A549 (cell line): ENCODE results near the gene PLCH1. TPM values are rescaled to one million over a fixed set of nuclear protein-coding genes. Genes with fewer than 3 reads are reported as not detected.

ENCODE experiments used
- ATAC-seq, 2 experiments: fragments of 200-7000 bp in 1 of 2; fragments of >200 bp in 1 of 2; cut with Nextera tagmentation in 1 of 2; cut with Tn5 transposase in 1 of 2; 3 replicates each; pipeline versions ENCODE4 v1.8.0 to v1.9.1; 2018 to 2020; ENCODE audit warnings: mild to moderate bottlenecking in 1 of 2, moderate library complexity in 1 of 2
- CTCF ChIA-PET: fragments of 300-600 bp; sonication (Branson Sonifier 250); formaldehyde crosslinking; extraction: SDS; loops from one replicate; lab custom pipeline; 2021; ENCODE audit warnings: antibody characterized with exemption, inconsistent platforms; lab: Yijun Ruan, JAX
- POLR2A ChIA-PET: fragments of 350-600 bp; formaldehyde crosslinking; extraction: SDS; loops from one replicate; lab custom pipeline; 2021; ENCODE audit warnings: antibody characterized with exemption, inconsistent platforms; lab: Yijun Ruan, JAX
- DNase-seq, 2 experiments: peaks; one replicate each; pipeline versions ENCODE4 v3.0.0 to v3.0.0-alpha.2; 2011 to 2016; ENCODE audit warnings: low read depth in 1 of 2, low spot score in 1 of 2
- FAIRE-seq: peaks from 2 replicates; lab custom pipeline; 2011; peaks lifted over from hg19 to GRCh38; lab: Jason Lieb, UNC
- H3K27ac ChIP-seq, 2 experiments: fragments of >200 bp; sonication (Bioruptor Twin); formaldehyde crosslinking; 3 replicates each; pipeline ENCODE4 v1.5.1; 2016 to 2017
- H3K4me1 ChIP-seq: fragments of >200 bp; sonication (Bioruptor Twin); formaldehyde crosslinking; 3 replicates; pipeline ENCODE4 v1.6.1; 2016
- H3K4me2 ChIP-seq: fragments of >200 bp; sonication (Bioruptor Twin); formaldehyde crosslinking; 3 replicates; pipeline ENCODE4 v1.6.1; 2016
- H3K4me3 ChIP-seq: fragments of >200 bp; sonication (Bioruptor Twin); formaldehyde crosslinking; 3 replicates; pipeline ENCODE4 v1.5.1; 2016
- H3K9me3 ChIP-seq: fragments of >200 bp; sonication (Bioruptor Twin); formaldehyde crosslinking; 3 replicates; pipeline ENCODE4 v1.6.1; 2016
- CHD2 ChIP-seq: fragments of 150-350 bp; IDR thresholded peaks from 2 replicates; pipeline ENCODE4 v1.6.1; 2014; ENCODE audit warnings: low read length; ENCODE audit not compliant: partially characterized antibody
- EHMT2 ChIP-seq: fragments of 200-600 bp; sonication (generic); IDR thresholded peaks from 2 replicates; pipeline ENCODE4 v1.6.1; 2016; ENCODE audit warnings: antibody characterized with exemption, low read depth, mild to moderate bottlenecking, moderate library complexity
- EP300 ChIP-seq, 2 experiments: fragments of >200 bp; sonication (Bioruptor Twin); formaldehyde crosslinking; IDR thresholded peaks; 2 replicates in 1 of 2; 3 replicates in 1 of 2; pipeline ENCODE4 v1.6.1; 2016 to 2017
- ESRRA ChIP-seq: fragments of 150-350 bp; IDR thresholded peaks from 2 replicates; pipeline ENCODE4 v1.6.1; 2014; ENCODE audit warnings: mild to moderate bottlenecking, low read length, borderline replicate concordance
- GATA3 ChIP-seq: IDR thresholded peaks from 2 replicates; pipeline ENCODE4 v1.6.1; 2012; ENCODE audit warnings: borderline replicate concordance
- HEYL ChIP-seq: fragments of 250-450 bp; sonication (Bioruptor Pico); IDR thresholded peaks from 2 replicates; pipeline ENCODE4 v1.8.0; 2021; ENCODE audit warnings: mild to moderate bottlenecking, moderate library complexity
- MYC ChIP-seq: IDR thresholded peaks from 2 replicates; pipeline ENCODE4 v1.6.1; 2012; ENCODE audit warnings: mild to moderate bottlenecking, inconsistent platforms, low read length, improper control_type of control experiment, borderline replicate concordance
- NFE2L2 ChIP-seq: fragments of 150-350 bp; conservative IDR thresholded peaks from 2 replicates; pipeline ENCODE4 v1.6.1; 2014; ENCODE audit warnings: low read length
- NPAS2 ChIP-seq: fragments of 250-450 bp; sonication (Bioruptor Pico); IDR thresholded peaks from 2 replicates; pipeline ENCODE4 v1.8.0; 2022; ENCODE audit warnings: mild to moderate bottlenecking, moderate library complexity, borderline replicate concordance
- NR3C1 ChIP-seq: fragments of >200 bp; sonication (Bioruptor Twin); formaldehyde crosslinking; IDR thresholded peaks from 3 replicates; pipeline ENCODE4 v1.6.1; 2017
- POLR2A ChIP-seq: IDR thresholded peaks from 2 replicates; pipeline ENCODE4 v1.6.1; 2012; ENCODE audit warnings: mild to moderate bottlenecking, low read length
- RCOR1 ChIP-seq: fragments of 150-350 bp; IDR thresholded peaks from 2 replicates; pipeline ENCODE4 v1.6.1; 2014; ENCODE audit warnings: antibody characterized with exemption, low read length, low read depth
- SMC3 ChIP-seq: fragments of >200 bp; sonication (Bioruptor Twin); formaldehyde crosslinking; IDR thresholded peaks from 3 replicates; pipeline ENCODE4 v1.6.1; 2018; ENCODE audit warnings: inconsistent platforms
- SREBF2 ChIP-seq: fragments of 450-650 bp; IDR thresholded peaks from 2 replicates; pipeline ENCODE4 v1.6.1; 2014; ENCODE audit warnings: mild to moderate bottlenecking, moderate library complexity
- TFCP2L1 ChIP-seq: fragments of 250-450 bp; sonication (Bioruptor Pico); IDR thresholded peaks from 2 replicates; pipeline ENCODE4 v1.5.0; 2021; ENCODE audit warnings: mild to moderate bottlenecking
- ZSCAN20 ChIP-seq: fragments of 250-450 bp; sonication (Bioruptor Pico); IDR thresholded peaks from 2 replicates; pipeline ENCODE4 v1.8.0; 2022; ENCODE audit warnings: mild to moderate bottlenecking, moderate library complexity
- WGBS: methylation state at CpG from one replicate; pipeline ENCODE4 v1.1.6; 2017; ENCODE audit errors: missing lambda C conversion rate; 5-methylcytosine and 5-hydroxymethylcytosine counted together
- polyA plus RNA-seq, 4 experiments: library from polyadenylated mRNA; depleted of rRNA in 3 of 4; stranded (reverse); fragments of >200 nt; fragmentation: RNase III in 1 of 4; extraction: RNeasy Plus Mini Kit Qiagen cat#74134 plus additional on column Dnase treatment in 1 of 4; gene quantifications; 2 replicates in 3 of 4; 3 replicates in 1 of 4; pipeline ENCODE4 v1.2.3, GENCODE V29; 2011 to 2017
- TF ChIP-seq, protein P1 (sequence below): fragments of >200 bp; sonication (Bioruptor Twin); formaldehyde crosslinking; IDR thresholded peaks from 2 replicates; pipeline ENCODE4 v1.6.1; 2016
- TF ChIP-seq, protein P2 (sequence below): fragments of >200 bp; sonication (Bioruptor Twin); formaldehyde crosslinking; IDR thresholded peaks from 3 replicates; pipeline ENCODE4 v1.5.1; 2016
- TF ChIP-seq, protein P3 (sequence below): fragments of 250-450 bp; sonication (Bioruptor Pico); IDR thresholded peaks from 2 replicates; pipeline ENCODE4 v1.5.0; 2021; ENCODE audit warnings: mild to moderate bottlenecking, moderate library complexity, borderline replicate concordance
- TF ChIP-seq, protein P4 (sequence below): IDR thresholded peaks from 2 replicates; pipeline ENCODE4 v1.6.1; 2012

Gene PLCH1
- polyA plus RNA-seq, 2 of the 4 experiments (the other 2 are of a cell fraction): 2.1 to 11.1 TPM

DNA sequence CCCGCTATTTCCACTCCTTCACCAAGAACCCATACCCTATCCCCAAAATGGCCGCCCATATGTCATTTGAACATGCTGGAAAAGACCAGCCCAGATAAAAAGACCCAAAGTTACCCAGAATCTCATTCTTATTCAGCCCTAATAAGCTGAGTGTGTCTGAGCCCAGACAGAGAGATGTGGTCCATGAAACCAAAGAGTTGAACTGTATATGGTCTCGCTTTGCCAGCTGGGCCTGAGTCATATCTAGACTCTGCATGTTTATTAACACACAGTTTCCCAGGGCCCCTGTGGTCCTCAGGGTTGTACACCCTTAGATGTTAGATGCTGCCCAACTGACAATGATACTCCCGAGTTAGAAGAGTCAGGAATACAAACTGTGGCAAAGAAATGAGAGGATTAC lies 249.5 kb downstream of the PLCH1 start:
- no peak for DNase-seq
- CTCF ChIA-PET: no interaction called here
- TF ChIP-seq ESRRA (no peak), EHMT2 (no peak), CHD2 (no peak), MYC (no peak), NR3C1 (no peak), NFE2L2 (no peak), SREBF2 (no peak), RCOR1 (no peak), ZSCAN20 (no peak), SMC3 (no peak), HEYL (CRISPR knock-in tag) (no peak), NPAS2 (CRISPR knock-in tag) (no peak)
- TF ChIP-seq, protein P1, sequence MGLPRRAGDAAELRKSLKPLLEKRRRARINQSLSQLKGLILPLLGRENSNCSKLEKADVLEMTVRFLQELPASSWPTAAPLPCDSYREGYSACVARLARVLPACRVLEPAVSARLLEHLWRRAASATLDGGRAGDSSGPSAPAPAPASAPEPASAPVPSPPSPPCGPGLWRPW: no peak
- TF ChIP-seq, all 56 proteins: peak for 0
- 93% methylated on average over 4 of the region's 4 CpGs for WGBS
- Histone ChIP-seq H3K9me3 (no peaks in the 10 kb centered on the region), H3K4me2 (no peak overlapping the region), H3K4me3 (no peak overlapping the region), H3K27ac (no peak overlapping the region), H3K4me1 (peaks cover 9% of the 10 kb centered on the region)
- POLR2A ChIA-PET: no interaction called here
- ATAC-seq (no peak), FAIRE-seq (no peak)

DNA sequence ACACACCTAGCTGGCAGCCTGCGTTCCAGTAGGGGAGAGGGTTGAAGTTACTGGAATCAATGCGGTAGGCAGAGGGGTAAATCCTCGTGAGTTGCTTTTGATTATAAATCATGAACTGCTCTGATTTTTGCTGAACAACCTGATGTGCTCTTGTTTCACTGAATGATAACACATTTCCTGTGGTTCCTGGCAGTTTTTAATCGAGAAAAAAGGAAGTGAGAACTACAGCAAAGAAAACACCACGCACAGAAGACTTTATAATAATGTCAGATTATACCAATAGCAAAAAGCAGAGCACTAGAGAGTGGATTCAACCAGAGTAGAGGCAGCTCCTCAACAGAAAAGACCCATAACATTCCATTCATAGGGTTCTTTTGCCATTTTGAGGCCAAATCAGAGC lies 250.5 kb downstream of the PLCH1 start:
- POLR2A ChIA-PET: no interaction called here
- 88% methylated on average over 5 of the region's 5 CpGs for WGBS
- no peak for TF ChIP-seq EP300 (IDR thresholded peaks at IDR 0.05)
- TF ChIP-seq POLR2A: no peak
- TF ChIP-seq GATA3: no peak
- TF ChIP-seq, protein P2, sequence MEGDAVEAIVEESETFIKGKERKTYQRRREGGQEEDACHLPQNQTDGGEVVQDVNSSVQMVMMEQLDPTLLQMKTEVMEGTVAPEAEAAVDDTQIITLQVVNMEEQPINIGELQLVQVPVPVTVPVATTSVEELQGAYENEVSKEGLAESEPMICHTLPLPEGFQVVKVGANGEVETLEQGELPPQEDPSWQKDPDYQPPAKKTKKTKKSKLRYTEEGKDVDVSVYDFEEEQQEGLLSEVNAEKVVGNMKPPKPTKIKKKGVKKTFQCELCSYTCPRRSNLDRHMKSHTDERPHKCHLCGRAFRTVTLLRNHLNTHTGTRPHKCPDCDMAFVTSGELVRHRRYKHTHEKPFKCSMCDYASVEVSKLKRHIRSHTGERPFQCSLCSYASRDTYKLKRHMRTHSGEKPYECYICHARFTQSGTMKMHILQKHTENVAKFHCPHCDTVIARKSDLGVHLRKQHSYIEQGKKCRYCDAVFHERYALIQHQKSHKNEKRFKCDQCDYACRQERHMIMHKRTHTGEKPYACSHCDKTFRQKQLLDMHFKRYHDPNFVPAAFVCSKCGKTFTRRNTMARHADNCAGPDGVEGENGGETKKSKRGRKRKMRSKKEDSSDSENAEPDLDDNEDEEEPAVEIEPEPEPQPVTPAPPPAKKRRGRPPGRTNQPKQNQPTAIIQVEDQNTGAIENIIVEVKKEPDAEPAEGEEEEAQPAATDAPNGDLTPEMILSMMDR: no peak
- TF ChIP-seq, protein P3, sequence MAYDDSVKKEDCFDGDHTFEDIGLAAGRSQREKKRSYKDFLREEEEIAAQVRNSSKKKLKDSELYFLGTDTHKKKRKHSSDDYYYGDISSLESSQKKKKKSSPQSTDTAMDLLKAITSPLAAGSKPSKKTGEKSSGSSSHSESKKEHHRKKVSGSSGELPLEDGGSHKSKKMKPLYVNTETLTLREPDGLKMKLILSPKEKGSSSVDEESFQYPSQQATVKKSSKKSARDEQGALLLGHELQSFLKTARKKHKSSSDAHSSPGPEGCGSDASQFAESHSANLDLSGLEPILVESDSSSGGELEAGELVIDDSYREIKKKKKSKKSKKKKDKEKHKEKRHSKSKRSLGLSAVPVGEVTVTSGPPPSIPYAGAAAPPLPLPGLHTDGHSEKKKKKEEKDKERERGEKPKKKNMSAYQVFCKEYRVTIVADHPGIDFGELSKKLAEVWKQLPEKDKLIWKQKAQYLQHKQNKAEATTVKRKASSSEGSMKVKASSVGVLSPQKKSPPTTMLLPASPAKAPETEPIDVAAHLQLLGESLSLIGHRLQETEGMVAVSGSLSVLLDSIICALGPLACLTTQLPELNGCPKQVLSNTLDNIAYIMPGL (CRISPR knock-in tag): no peak
- TF ChIP-seq, protein P4, sequence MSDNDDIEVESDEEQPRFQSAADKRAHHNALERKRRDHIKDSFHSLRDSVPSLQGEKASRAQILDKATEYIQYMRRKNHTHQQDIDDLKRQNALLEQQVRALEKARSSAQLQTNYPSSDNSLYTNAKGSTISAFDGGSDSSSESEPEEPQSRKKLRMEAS: no peak
- TF ChIP-seq, all 56 proteins: peak for 0
- Histone ChIP-seq H3K27ac (no peak overlapping the region), H3K9me3 (no peaks in the 10 kb centered on the region), H3K4me1 (peaks cover 9% of the 10 kb centered on the region), H3K4me2 (no peak overlapping the region), H3K4me3 (no peak overlapping the region)
- FAIRE-seq: no peak
- DNase-seq: no peak
- no peak for ATAC-seq
- CTCF ChIA-PET: interaction anchor here (0.6 kb wide), 1 partner anchor 36 kb away, joined by 3 read pairs; no protein-coding TSS in a partner anchor

DNA sequence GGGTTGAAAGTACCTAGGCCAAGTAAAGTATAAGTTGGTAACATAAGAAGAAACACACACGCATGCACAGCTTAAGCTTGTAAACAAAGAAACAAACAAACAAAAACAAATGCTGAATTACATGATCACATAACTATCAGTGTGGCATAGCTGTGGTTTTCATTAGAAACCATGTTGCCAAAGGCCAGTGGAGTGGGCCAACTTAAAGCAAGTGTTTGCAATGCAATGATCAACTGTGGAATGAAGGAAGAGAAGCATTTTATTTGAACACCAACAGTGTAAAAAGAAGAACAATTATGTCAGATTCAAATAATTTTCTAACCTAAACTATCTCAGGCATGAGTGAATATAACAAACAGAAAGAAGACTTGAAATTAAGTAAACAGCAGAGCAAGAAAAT lies 252.0 kb downstream of the PLCH1 start:
- FAIRE-seq: peak; percentile 23
- TF ChIP-seq TFCP2L1 (CRISPR knock-in tag): no peak

More for the DNA sequence above, 252.0 kb downstream of the PLCH1 start:
- H3K4me2 ChIP-seq: no peak overlapping the region
- no peak overlapping the region for H3K27ac ChIP-seq
- ChIA-PET CTCF (interaction anchor here (1.2 kb wide), 1 partner anchor 209 kb away, joined by 3 read pairs; no protein-coding TSS in a partner anchor), POLR2A (no interaction called here)
- H3K4me3 ChIP-seq: no peak overlapping the region
- 90% methylated on average over 1 of the region's 1 CpG for WGBS
- peaks cover 3% of the 10 kb centered on the region for H3K4me1 ChIP-seq
- no peaks in the 10 kb centered on the region for H3K9me3 ChIP-seq
- ATAC-seq (no peak), DNase-seq (no peak)
